Astrocyte (in vitro differentiated cells and primary cell): Measurements from ENCODE around the gene TMA7. TPM values are rescaled to one million over a fixed set of nuclear protein-coding genes. Genes with fewer than 3 reads are reported as not detected.
A peak's percentile ranks its signal among the peaks of the same experiment; 100 is the strongest.

Experiments
- DNase-seq: peaks from one replicate; pipeline ENCODE4 v3.0.0-alpha.2; 2010; ENCODE audit warnings: low read depth
- FAIRE-seq: peaks from 2 replicates; lab custom pipeline; 2011; peaks lifted over from hg19 to GRCh38; lab: Jason Lieb, UNC
- H2AFZ ChIP-seq: 2 replicates; pipeline ENCODE4 v1.6.0; 2012; ENCODE audit warnings: low read depth, low read length, inconsistent platforms
- H3K27ac ChIP-seq: 2 replicates; pipeline ENCODE4 v1.5.1; 2011; ENCODE audit warnings: low read depth, low read length, inconsistent platforms
- H3K27me3 ChIP-seq: 2 replicates; pipeline ENCODE4 v1.6.0; 2011; ENCODE audit warnings: low read length, inconsistent platforms; ENCODE audit not compliant: insufficient read depth
- H3K36me3 ChIP-seq: 2 replicates; pipeline ENCODE4 v1.5.1; 2011; ENCODE audit warnings: low read length, inconsistent platforms; ENCODE audit not compliant: insufficient read depth
- H3K4me1 ChIP-seq: 2 replicates; pipeline ENCODE4 v1.5.1; 2011; ENCODE audit warnings: low read length, inconsistent platforms; ENCODE audit not compliant: insufficient read depth
- H3K4me2 ChIP-seq: 2 replicates; pipeline ENCODE4 v1.6.0; 2012; ENCODE audit warnings: low read length, inconsistent platforms
- H3K4me3 ChIP-seq: 2 replicates; pipeline ENCODE4 v1.5.1; 2011; ENCODE audit warnings: low read depth, mild to moderate bottlenecking, low read length, inconsistent platforms; ENCODE audit not compliant: insufficient read depth
- H3K79me2 ChIP-seq: 2 replicates; pipeline ENCODE4 v1.6.0; 2012; ENCODE audit warnings: mild to moderate bottlenecking, low read length, inconsistent platforms; ENCODE audit not compliant: insufficient read depth
- H3K9ac ChIP-seq: 2 replicates; pipeline ENCODE4 v1.6.0; 2012; ENCODE audit warnings: mild to moderate bottlenecking, low read length, inconsistent platforms
- H3K9me3 ChIP-seq: 2 replicates; pipeline ENCODE4 v1.5.1; 2012; ENCODE audit warnings: low read depth, mild to moderate bottlenecking, low read length, inconsistent platforms; ENCODE audit not compliant: insufficient read depth
- H4K20me1 ChIP-seq: 2 replicates; pipeline ENCODE4 v1.6.0; 2012; ENCODE audit warnings: low read length, inconsistent platforms; ENCODE audit not compliant: insufficient read depth
- H3K27ac Mint-ChIP-seq: one replicate; pipeline ENCODE4 v1.8.0; 2021; ENCODE audit warnings: mild to moderate bottlenecking, mixed read lengths; ENCODE audit not compliant: unreplicated experiment
- H3K27me3 Mint-ChIP-seq: one replicate; pipeline ENCODE4 v1.8.0; 2021; ENCODE audit warnings: low read depth, mixed read lengths; ENCODE audit not compliant: unreplicated experiment
- H3K36me3 Mint-ChIP-seq: one replicate; pipeline ENCODE4 v1.8.0; 2021; ENCODE audit warnings: low read depth, mixed read lengths; ENCODE audit not compliant: unreplicated experiment
- H3K4me1 Mint-ChIP-seq: one replicate; pipeline ENCODE4 v1.8.0; 2021; ENCODE audit warnings: low read depth, mixed read lengths; ENCODE audit not compliant: unreplicated experiment
- H3K4me3 Mint-ChIP-seq: one replicate; pipeline ENCODE4 v1.8.0; 2021; ENCODE audit warnings: mild to moderate bottlenecking, moderate library complexity, mixed read lengths; ENCODE audit not compliant: unreplicated experiment
- H3K9me3 Mint-ChIP-seq: one replicate; pipeline ENCODE4 v1.8.0; 2021; ENCODE audit warnings: mild to moderate bottlenecking, mixed read lengths; ENCODE audit not compliant: unreplicated experiment
- EZH2 ChIP-seq: IDR thresholded peaks from 2 replicates; pipeline ENCODE4 v1.6.1; 2012; ENCODE audit warnings: mild to moderate bottlenecking, low read length, inconsistent platforms; ENCODE audit not compliant: insufficient read depth
- total RNA-seq: library from RNA; stranded (reverse); gene quantifications from 2 replicates; pipeline ENCODE4 v1.2.1, GENCODE V29; 2021
- TF ChIP-seq, protein P1 (sequence below): IDR thresholded peaks from 2 replicates; pipeline ENCODE4 v1.5.1; 2011; ENCODE audit warnings: low read depth, mild to moderate bottlenecking, inconsistent platforms, low read length, moderate library complexity; ENCODE audit not compliant: insufficient read depth

TMA7 gene
- total RNA-seq, 1 donor from 2014 or later, result 272 TPM

DNA sequence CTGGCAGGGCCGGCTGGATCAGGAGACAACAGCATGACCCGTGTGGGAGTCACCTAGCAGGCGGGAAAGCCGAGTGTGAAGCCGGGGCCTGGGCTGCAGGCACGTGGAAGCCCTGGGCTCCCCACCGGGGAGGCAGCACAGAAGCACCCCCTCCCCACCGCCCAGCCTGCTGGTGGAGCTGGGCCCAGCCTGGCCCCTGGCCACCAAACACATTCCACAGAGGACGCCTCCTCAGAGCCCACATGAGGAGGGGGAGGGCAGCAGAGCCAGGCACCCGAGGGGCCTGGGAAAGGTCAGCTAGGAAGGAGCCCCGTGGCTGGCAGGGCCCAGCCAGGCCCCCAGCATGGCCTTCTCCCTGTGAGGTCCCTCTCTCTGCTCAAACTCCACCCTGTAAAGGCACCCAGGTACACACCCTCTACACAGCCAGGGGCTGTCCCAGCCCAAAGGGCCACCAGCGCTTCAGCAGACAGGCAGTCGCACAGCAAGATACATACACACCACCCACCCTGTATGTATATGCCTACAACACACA, 14.7 kb upstream of the TMA7 start:
- TF ChIP-seq, protein P1, sequence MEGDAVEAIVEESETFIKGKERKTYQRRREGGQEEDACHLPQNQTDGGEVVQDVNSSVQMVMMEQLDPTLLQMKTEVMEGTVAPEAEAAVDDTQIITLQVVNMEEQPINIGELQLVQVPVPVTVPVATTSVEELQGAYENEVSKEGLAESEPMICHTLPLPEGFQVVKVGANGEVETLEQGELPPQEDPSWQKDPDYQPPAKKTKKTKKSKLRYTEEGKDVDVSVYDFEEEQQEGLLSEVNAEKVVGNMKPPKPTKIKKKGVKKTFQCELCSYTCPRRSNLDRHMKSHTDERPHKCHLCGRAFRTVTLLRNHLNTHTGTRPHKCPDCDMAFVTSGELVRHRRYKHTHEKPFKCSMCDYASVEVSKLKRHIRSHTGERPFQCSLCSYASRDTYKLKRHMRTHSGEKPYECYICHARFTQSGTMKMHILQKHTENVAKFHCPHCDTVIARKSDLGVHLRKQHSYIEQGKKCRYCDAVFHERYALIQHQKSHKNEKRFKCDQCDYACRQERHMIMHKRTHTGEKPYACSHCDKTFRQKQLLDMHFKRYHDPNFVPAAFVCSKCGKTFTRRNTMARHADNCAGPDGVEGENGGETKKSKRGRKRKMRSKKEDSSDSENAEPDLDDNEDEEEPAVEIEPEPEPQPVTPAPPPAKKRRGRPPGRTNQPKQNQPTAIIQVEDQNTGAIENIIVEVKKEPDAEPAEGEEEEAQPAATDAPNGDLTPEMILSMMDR, result no peak
- no peak for TF ChIP-seq EZH2
- peaks cover 49% of the 10 kb centered on the region for H3K79me2 ChIP-seq
- no peaks in the 10 kb centered on the region for H3K27me3 Mint-ChIP-seq
- H3K4me2 ChIP-seq, result peak overlapping the region; percentile 97
- no peak overlapping the region for H3K4me3 Mint-ChIP-seq
- H3K36me3 Mint-ChIP-seq, result peaks cover 8% of the 10 kb centered on the region
- H2AFZ ChIP-seq, result no peak overlapping the region
- H3K27ac Mint-ChIP-seq, result no peak overlapping the region
- no peak overlapping the region for H3K27ac ChIP-seq
- no peak for DNase-seq
- no peak for FAIRE-seq
- H3K4me1 Mint-ChIP-seq, result peaks cover 31% of the 10 kb centered on the region
- no peaks in the 10 kb centered on the region for H3K9me3 Mint-ChIP-seq
- peaks cover 41% of the 10 kb centered on the region for H3K4me1 ChIP-seq
- no peak overlapping the region for H3K4me3 ChIP-seq
- no peak overlapping the region for H3K9ac ChIP-seq
- peaks cover 79% of the 10 kb centered on the region for H4K20me1 ChIP-seq
- no peaks in the 10 kb centered on the region for H3K9me3 ChIP-seq
- H3K36me3 ChIP-seq, result no peaks in the 10 kb centered on the region
- H3K27me3 ChIP-seq, result no peaks in the 10 kb centered on the region

DNA sequence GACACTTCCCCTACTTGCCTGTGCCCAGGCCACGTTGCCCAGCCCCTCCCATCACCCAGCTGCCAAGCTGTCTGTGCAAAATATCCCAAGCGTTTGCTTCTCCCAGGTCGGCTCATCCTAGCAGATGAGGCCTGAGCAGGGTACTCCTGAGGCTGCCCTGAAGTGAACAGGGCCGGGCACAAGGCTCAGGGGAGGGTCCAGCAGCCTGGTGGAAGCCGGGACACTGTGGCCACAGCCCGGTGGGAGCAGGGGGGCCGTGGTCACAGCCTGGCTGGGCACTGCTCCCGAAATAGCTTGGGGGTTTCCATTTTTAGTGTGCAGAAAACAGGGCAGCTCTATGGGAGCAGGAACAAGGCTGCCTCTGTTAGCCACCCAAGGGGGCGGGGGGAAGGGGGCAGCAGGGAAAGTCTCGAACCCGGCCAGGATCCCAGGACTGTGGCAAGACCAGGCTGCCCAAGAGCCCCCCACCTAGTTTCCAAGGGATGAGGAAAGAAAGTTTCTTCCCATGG, 13.6 kb upstream of the TMA7 start:
- H3K4me2 ChIP-seq, result peak overlapping the region; percentile 97
- H3K4me3 Mint-ChIP-seq, result no peak overlapping the region
- no peak overlapping the region for H3K27ac Mint-ChIP-seq

More for the DNA sequence above, 13.6 kb upstream of the TMA7 start:
- Histone ChIP-seq H3K9ac (no peak overlapping the region), H2AFZ (no peak overlapping the region), H3K27me3 (no peaks in the 10 kb centered on the region), H3K4me1 (peaks cover 41% of the 10 kb centered on the region), H3K4me3 (no peak overlapping the region), H3K27ac (no peak overlapping the region), H4K20me1 (peaks cover 69% of the 10 kb centered on the region), H3K36me3 (no peaks in the 10 kb centered on the region), H3K9me3 (no peaks in the 10 kb centered on the region), H3K79me2 (peaks cover 49% of the 10 kb centered on the region)
- H3K27me3 Mint-ChIP-seq, result no peaks in the 10 kb centered on the region
- TF ChIP-seq, protein P1, result no peak
- no peak for TF ChIP-seq EZH2
- no peaks in the 10 kb centered on the region for H3K9me3 Mint-ChIP-seq
- peaks cover 36% of the 10 kb centered on the region for H3K4me1 Mint-ChIP-seq
- peaks cover 7% of the 10 kb centered on the region for H3K36me3 Mint-ChIP-seq
- DNase-seq (no peak), FAIRE-seq (no peak)
